GM19035 (cell line): ENCODE results near the gene DNASE2.
"Not testable (repeated sequence)": the region's sequence is repeated elsewhere in the genome, so short reads cannot be mapped to it uniquely, and the experiment has no call there.

Source experiments
- ATAC-seq: cut with Tn5 transposase; IDR thresholded peaks from one replicate; pipeline ENCODE4 v1.9.1; 2021; ENCODE audit not compliant: unreplicated experiment

DNASE2 gene

GRCh38 chr19:12865746-12866415 is 15.4 kb downstream of the DNASE2 start:
- no peak for ATAC-seq

- no peak for ATAC-seq
Measured at GRCh38 chr19:12864721-12865715, 16.2 kb downstream of the DNASE2 start.

- no peak for ATAC-seq
Measured at GRCh38 chr19:12864143-12864542, 17.1 kb downstream of the DNASE2 start.

GRCh38 chr19:12859546-12859945 is 21.7 kb downstream of the DNASE2 start:
- ATAC-seq, result no peak

DNA sequence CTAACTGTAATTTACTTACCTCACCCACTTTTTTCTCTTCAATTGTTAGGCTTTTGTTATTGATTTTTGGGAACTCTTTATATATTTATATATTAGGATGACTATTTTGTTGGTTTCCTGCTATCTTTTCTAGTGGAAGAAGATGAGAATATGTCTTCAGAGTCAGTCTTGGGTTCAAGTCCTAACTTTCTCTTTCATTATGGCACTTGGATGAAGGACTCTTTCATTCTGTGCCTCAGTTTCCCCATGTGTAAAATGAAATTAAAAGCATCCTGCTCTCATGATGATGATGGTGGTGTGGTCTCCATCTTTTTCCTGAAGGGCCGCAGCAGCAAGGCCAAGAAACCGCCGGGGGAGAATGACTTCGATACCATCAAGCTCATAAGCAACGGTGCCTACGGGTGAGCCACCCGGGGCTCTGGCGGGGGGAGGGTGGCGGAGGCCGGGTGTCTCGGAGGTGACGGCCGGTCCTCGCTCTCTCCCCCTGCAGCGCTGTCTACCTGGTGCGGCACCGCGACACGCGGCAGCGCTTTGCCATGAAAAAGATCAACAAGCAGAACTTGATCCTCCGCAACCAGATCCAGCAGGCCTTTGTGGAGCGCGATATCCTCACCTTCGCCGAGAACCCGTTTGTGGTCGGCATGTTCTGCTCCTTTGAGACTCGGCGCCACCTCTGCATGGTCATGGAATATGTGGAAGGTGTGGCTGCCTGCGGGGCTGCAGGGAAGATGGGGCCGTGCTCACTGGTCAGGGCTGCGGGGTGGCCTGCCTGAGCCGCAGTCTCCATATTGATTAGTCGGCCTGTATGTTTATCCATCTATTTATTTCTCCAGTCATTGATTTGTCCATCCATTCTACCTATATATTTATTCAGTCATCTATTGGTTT is 23.0 kb downstream of the DNASE2 start:
- ATAC-seq, result no peak

GRCh38 chr19:12856653-12857052 is 24.6 kb downstream of the DNASE2 start:
- no peak for ATAC-seq

GRCh38 chr19:12847159-12848139 is 33.8 kb downstream of the DNASE2 start:
- no peak for ATAC-seq

GRCh38 chr19:12846613-12847012 is 34.6 kb downstream of the DNASE2 start:
- ATAC-seq, result not testable (repeated sequence)

GRCh38 chr19:12843999-12844732 is 37.1 kb downstream of the DNASE2 start:
- ATAC-seq, result no peak

GRCh38 chr19:12843328-12843727 is 37.9 kb downstream of the DNASE2 start:
- ATAC-seq, result no peak

- ATAC-seq, result no peak
Measured at GRCh38 chr19:12842511-12842910, 38.7 kb downstream of the DNASE2 start.

DNA sequence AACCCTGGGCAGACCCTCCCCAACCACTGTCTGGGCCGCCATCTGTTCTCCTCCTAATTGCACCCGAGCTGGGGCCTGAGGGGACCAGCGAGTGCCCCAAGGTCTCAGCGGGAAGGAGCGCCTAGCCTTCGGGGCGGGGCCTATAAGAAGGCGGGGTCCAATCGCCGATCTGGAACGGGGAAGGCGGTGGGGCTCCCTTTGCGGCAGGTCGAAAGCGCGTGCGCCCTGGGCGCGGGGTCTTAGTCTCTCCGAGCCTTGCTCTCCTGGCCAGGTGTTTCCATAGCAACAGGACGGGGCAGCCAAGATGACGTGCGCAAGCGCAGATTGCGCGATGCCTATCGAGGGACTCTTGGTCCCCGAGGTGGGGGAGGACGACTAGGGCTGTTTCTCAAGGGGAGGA is 40.2 kb downstream of the DNASE2 start:
- ATAC-seq, result no peak

GRCh38 chr19:12840091-12841079 is 40.9 kb downstream of the DNASE2 start:
- no peak for ATAC-seq

GRCh38 chr19:12838886-12839756 is 42.1 kb downstream of the DNASE2 start:
- ATAC-seq, result no peak

DNA sequence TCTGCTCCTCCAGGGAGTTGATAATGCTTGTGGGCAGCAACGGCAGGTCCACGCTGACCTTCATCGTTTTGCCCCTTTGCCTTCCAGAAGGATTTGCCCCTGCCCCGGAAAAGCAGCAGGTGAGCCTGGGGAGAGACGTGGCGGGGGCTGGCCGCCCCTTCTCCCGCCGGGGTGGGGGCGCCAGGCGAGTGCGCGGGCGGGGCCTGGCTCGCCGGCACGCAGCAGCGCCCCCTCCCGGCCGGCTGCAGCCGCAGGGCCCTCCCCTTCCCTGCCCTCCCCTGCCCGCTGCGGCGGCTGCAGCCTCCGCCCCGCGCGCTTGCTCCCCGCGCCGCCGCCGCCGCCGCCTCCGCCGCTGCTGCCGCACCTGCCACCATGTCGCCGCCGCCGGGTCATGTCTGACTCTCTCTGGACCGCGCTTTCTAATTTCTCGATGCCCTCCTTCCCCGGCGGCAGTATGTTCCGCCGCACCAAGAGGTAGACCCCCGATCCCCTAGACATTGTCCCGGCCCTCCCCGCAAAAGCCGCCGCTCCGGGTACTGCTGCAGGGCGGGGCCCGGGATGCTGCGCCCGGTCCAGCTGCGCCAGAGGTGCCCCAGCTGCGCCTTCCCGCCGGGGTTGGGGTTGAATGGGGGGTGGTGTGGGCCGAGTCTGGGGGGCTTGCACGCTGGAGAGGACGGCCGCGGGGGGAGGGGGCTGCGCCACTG is 42.9 kb downstream of the DNASE2 start, which contains the start of gene MAST1:
TSS of gene MAST1 (plus strand) at position 334 of the 704 bp plus-strand sequence. CDS start at position 392, 58 bp downstream.
- ATAC-seq, result no peak

GRCh38 chr19:12837225-12837624 is 44.0 kb downstream of the DNASE2 start:
- no peak for ATAC-seq
